B cell (primary cell): ENCODE measurements around the gene TRHDE. TPM values are rescaled to one million over a fixed set of nuclear protein-coding genes. Genes with fewer than 3 reads are reported as not detected.

ENCODE experiments used
- ATAC-seq: fragments of 200-7000 bp; cut with Tn5 transposase; one replicate; pipeline ENCODE4 v1.10.0; 2021; ENCODE audit warnings: low read depth, mild to moderate bottlenecking, moderate number of reproducible peaks, moderate library complexity
- CTCF ChIA-PET: fragments of 350-600 bp; sonication (Branson Sonifier 250); formaldehyde crosslinking; loops from one replicate; lab custom pipeline; 2021; ENCODE audit warnings: antibody characterized with exemption, inconsistent platforms; lab: Charles Lee
- POLR2A ChIA-PET: fragments of 350-600 bp; sonication (Branson Sonifier 250); formaldehyde crosslinking; loops from one replicate; lab custom pipeline; 2021; ENCODE audit warnings: antibody characterized with exemption; lab: Charles Lee
- DNase-seq: peaks from one replicate; pipeline ENCODE4 v3.0.0; 2013
- H2AFZ ChIP-seq: 2 replicates; pipeline ENCODE4 v1.6.1; 2012; ENCODE audit warnings: mild to moderate bottlenecking, low read depth, low read length; ENCODE audit not compliant: insufficient read depth, poor library complexity, severe bottlenecking
- H3K27ac ChIP-seq, 2 donors: 1 replicate in 1 of 2; 2 replicates in 1 of 2; pipeline ENCODE4 v1.5.1; 2012 to 2013; ENCODE audit warnings: low read length in 2 of 2, mild to moderate bottlenecking in 2 of 2, moderate library complexity in 1 of 2
- H3K27me3 ChIP-seq, 4 experiments: fragments of 200-600 bp in 1 of 4; sonication (generic) in 1 of 4; replicated peaks in 1 of 4; 1 replicate in 2 of 4; 2 replicates in 2 of 4; pipeline versions ENCODE4 v1.6.1 to v1.7.0; 2013 to 2016; ENCODE audit warnings: low read length in 3 of 4, mild to moderate bottlenecking in 2 of 4, mixed read lengths in 1 of 4, moderate library complexity in 1 of 4; ENCODE audit not compliant: insufficient read depth in 4 of 4, control insufficient read depth in 3 of 4; ENCODE audit errors: control extremely low read depth in 1 of 4
- H3K36me3 ChIP-seq, 2 experiments: replicated peaks in 1 of 2; 1 replicate in 1 of 2; 2 replicates in 1 of 2; pipeline versions ENCODE4 v1.6.1 to v1.7.1; 2013; ENCODE audit warnings: low read length in 1 of 2; ENCODE audit not compliant: insufficient read depth in 2 of 2, control insufficient read depth in 1 of 2; ENCODE audit errors: control extremely low read depth in 1 of 2, extremely low read depth in 1 of 2
- H3K4me1 ChIP-seq, 2 donors: fragments of 200-600 bp in 1 of 2; sonication (generic) in 1 of 2; 1 replicate in 1 of 2; 2 replicates in 1 of 2; pipeline versions ENCODE4 v1.5.1 to v1.6.1; 2013 to 2017; ENCODE audit warnings: low read length in 2 of 2; ENCODE audit not compliant: control insufficient read depth in 2 of 2, insufficient read depth in 2 of 2
- H3K4me2 ChIP-seq: replicated peaks from 2 replicates; pipeline ENCODE3; 2012; ENCODE audit warnings: mild to moderate bottlenecking, low read depth, low read length; ENCODE audit not compliant: poor library complexity, severe bottlenecking
- H3K4me3 ChIP-seq, 5 experiments: fragments of 200-600 bp in 1 of 5; sonication (generic) in 1 of 5; 1 replicate in 3 of 5; 2 replicates in 2 of 5; pipeline versions ENCODE4 v1.5.1 to v1.7.0; 2011 to 2016; ENCODE audit warnings: low read length in 4 of 5, mild to moderate bottlenecking in 4 of 5, low read depth in 2 of 5, control low read depth in 1 of 5, moderate library complexity in 1 of 5; ENCODE audit not compliant: insufficient read depth in 1 of 5; ENCODE audit errors: control extremely low read depth in 1 of 5, extremely low read depth in 1 of 5
- H3K79me2 ChIP-seq: fragments of 200-600 bp; sonication (generic); one replicate; pipeline ENCODE4 v1.6.0; 2016; ENCODE audit warnings: low read length; ENCODE audit not compliant: control insufficient read depth, insufficient read depth
- H3K9ac ChIP-seq: fragments of 200-600 bp; sonication (generic); 2 replicates; pipeline ENCODE4 v1.6.1; 2017; ENCODE audit warnings: mild to moderate bottlenecking, low read length, moderate library complexity
- H3K9me3 ChIP-seq, 3 donors: one replicate each; pipeline versions ENCODE4 v1.6.1 to v1.7.1; 2013; ENCODE audit warnings: low read length in 2 of 3; ENCODE audit not compliant: control insufficient read depth in 2 of 3, insufficient read depth in 1 of 3; ENCODE audit errors: control extremely low read depth in 1 of 3
- H4K20me1 ChIP-seq: 2 replicates; pipeline ENCODE4 v1.6.0; 2012; ENCODE audit warnings: mild to moderate bottlenecking, low read length; ENCODE audit not compliant: insufficient read depth, control insufficient read depth, poor library complexity, severe bottlenecking
- H3K27ac Mint-ChIP-seq: one replicate; pipeline ENCODE4 v1.8.0; 2021; ENCODE audit warnings: mixed read lengths
- H3K27me3 Mint-ChIP-seq: one replicate; pipeline ENCODE4 v1.8.0; 2021; ENCODE audit warnings: mixed read lengths
- H3K4me1 Mint-ChIP-seq: one replicate; pipeline ENCODE4 v1.8.0; 2021; ENCODE audit warnings: mixed read lengths
- H3K4me3 Mint-ChIP-seq: one replicate; pipeline ENCODE4 v1.8.0; 2021; ENCODE audit warnings: mixed read lengths
- H3K9me3 Mint-ChIP-seq: one replicate; pipeline ENCODE4 v1.8.0; 2022; ENCODE audit warnings: mixed read lengths; ENCODE audit not compliant: insufficient read depth
- EZH2 ChIP-seq: IDR thresholded peaks from 2 replicates; pipeline ENCODE4 v1.6.1; 2012; ENCODE audit warnings: borderline replicate concordance, low read depth, mild to moderate bottlenecking, moderate library complexity, low read length; ENCODE audit not compliant: insufficient read depth, poor library complexity, severe bottlenecking
- WGBS: methylation state at CpG from one replicate; pipeline ENCODE4 v1.1.5; 2013; ENCODE audit warnings: missing lambda C conversion rate; ENCODE audit not compliant: insufficient coverage; 5-methylcytosine and 5-hydroxymethylcytosine counted together
- intact Hi-C: fragments of 100-400 bp; cut with micrococcal nuclease; formaldehyde crosslinking; loops from one replicate; pipeline ENCODE4 v1.10.0; 2022
- polyA plus RNA-seq: library from polyadenylated mRNA; depleted of rRNA; stranded (reverse); fragments of >200 nt; gene quantifications from 2 replicates; pipeline ENCODE4 v1.2.3, GENCODE V29; 2012
- total RNA-seq, 2 donors: library from RNA; stranded (reverse); fragments of 120-200 nt in 1 of 2; gene quantifications; 1 replicate in 1 of 2; 2 replicates in 1 of 2; pipeline versions ENCODE4 v1.2.3 to v1.2.4, GENCODE V29; 2013 to 2022
- TF ChIP-seq, protein P1 (sequence below): fragments of 200-600 bp; IDR thresholded peaks from one replicate; pipeline ENCODE4 v1.8.0; 2022; ENCODE audit warnings: antibody characterized with exemption, mild to moderate bottlenecking

TRHDE gene
- total and polyA plus RNA-seq, 2 donors (not counting 1 experiment from before 2014, with no cell fraction given): not detected

DNA sequence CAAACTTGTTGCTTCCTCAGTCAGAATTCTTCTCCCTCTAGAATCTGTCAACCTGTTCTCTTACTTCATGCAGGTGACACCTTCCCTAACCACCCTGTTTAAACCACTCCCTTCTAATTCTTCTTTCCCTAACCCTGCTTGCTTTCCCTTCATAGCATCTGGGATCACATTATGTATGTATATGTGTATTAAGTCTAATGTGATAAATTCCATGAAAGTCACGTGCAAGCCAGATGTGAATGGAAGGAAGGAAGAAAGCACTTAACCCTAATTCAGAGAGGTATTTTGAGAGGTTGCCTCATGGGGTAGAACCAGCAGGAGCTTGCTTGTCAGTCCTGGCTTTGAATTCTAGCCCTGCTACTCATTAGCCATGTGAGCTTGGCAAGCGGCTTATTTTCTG, 340.0 kb downstream of the TRHDE start:
- H3K4me1 ChIP-seq: no peaks in the 10 kb centered on the region
- H3K27ac ChIP-seq: no peak overlapping the region
- ChIA-PET CTCF (no interaction called here), POLR2A (no interaction called here)
- no peak for TF ChIP-seq EZH2
- TF ChIP-seq, protein P1, sequence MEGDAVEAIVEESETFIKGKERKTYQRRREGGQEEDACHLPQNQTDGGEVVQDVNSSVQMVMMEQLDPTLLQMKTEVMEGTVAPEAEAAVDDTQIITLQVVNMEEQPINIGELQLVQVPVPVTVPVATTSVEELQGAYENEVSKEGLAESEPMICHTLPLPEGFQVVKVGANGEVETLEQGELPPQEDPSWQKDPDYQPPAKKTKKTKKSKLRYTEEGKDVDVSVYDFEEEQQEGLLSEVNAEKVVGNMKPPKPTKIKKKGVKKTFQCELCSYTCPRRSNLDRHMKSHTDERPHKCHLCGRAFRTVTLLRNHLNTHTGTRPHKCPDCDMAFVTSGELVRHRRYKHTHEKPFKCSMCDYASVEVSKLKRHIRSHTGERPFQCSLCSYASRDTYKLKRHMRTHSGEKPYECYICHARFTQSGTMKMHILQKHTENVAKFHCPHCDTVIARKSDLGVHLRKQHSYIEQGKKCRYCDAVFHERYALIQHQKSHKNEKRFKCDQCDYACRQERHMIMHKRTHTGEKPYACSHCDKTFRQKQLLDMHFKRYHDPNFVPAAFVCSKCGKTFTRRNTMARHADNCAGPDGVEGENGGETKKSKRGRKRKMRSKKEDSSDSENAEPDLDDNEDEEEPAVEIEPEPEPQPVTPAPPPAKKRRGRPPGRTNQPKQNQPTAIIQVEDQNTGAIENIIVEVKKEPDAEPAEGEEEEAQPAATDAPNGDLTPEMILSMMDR: no peak
- no peak overlapping the region for H3K4me2 ChIP-seq
- no peak for ATAC-seq
- Mint-ChIP-seq H3K4me1 (no peaks in the 10 kb centered on the region), H3K27ac (no peak overlapping the region), H3K9me3 (no peaks in the 10 kb centered on the region), H3K4me3 (no peak overlapping the region), H3K27me3 (no peaks in the 10 kb centered on the region)
- no peaks in the 10 kb centered on the region for H3K36me3 ChIP-seq
- no peak overlapping the region for H2AFZ ChIP-seq
- no peak for DNase-seq
- no peaks in the 10 kb centered on the region for H4K20me1 ChIP-seq
- WGBS: 60% methylated on average over 1 of the region's 2 CpGs
- no peaks in the 10 kb centered on the region for H3K9me3 ChIP-seq
- no peaks in the 10 kb centered on the region for H3K79me2 ChIP-seq
- intact Hi-C loops: no loop called here
- H3K9ac ChIP-seq: no peak overlapping the region
- H3K27me3 ChIP-seq: no peaks in the 10 kb centered on the region
- H3K4me3 ChIP-seq: no peak overlapping the region

DNA sequence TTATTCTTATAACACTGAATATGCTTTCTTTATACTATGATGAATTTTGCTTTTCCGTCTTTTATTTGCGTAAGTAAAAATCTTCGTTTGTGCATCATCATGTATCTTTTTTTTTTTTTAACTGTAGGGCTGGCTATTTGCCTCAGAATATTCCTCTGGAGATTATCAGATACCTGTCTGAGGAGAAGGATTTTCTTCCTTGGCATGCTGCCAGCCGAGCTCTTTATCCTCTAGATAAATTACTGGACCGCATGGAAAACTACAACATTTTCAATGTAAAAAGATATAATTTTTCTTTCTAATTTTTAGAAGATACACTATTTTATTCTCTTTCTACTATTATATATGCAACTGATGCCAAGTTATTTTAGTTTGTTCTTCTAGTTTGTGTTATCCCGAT, 346.6 kb downstream of the TRHDE start:
- H3K9me3 Mint-ChIP-seq: peaks cover 3% of the 10 kb centered on the region
- no peaks in the 10 kb centered on the region for H3K36me3 ChIP-seq
- H3K27ac ChIP-seq: no peak overlapping the region
- H3K4me3 ChIP-seq: no peak overlapping the region
- H2AFZ ChIP-seq: no peak overlapping the region
- H3K9me3 ChIP-seq: no peaks in the 10 kb centered on the region
- H3K4me1 Mint-ChIP-seq: no peaks in the 10 kb centered on the region
- H3K79me2 ChIP-seq: no peaks in the 10 kb centered on the region
- H3K4me3 Mint-ChIP-seq: no peak overlapping the region
- H3K9ac ChIP-seq: no peak overlapping the region
- no peak overlapping the region for H3K27ac Mint-ChIP-seq
- intact Hi-C loops: no loop called here
- H4K20me1 ChIP-seq: no peaks in the 10 kb centered on the region
- ChIA-PET POLR2A (no interaction called here), CTCF (no interaction called here)
- H3K27me3 ChIP-seq: no peaks in the 10 kb centered on the region
- DNase-seq: no peak
- no peak overlapping the region for H3K4me2 ChIP-seq
- no peaks in the 10 kb centered on the region for H3K4me1 ChIP-seq
- TF ChIP-seq, protein P1: no peak
- TF ChIP-seq EZH2: no peak
- no CpG with 5 or more reads among the region's 6 CpGs for WGBS
- no peak for ATAC-seq
- H3K27me3 Mint-ChIP-seq: no peaks in the 10 kb centered on the region
